ENCODE measurements around the gene PHF2.

The PHF2 gene

DNA sequence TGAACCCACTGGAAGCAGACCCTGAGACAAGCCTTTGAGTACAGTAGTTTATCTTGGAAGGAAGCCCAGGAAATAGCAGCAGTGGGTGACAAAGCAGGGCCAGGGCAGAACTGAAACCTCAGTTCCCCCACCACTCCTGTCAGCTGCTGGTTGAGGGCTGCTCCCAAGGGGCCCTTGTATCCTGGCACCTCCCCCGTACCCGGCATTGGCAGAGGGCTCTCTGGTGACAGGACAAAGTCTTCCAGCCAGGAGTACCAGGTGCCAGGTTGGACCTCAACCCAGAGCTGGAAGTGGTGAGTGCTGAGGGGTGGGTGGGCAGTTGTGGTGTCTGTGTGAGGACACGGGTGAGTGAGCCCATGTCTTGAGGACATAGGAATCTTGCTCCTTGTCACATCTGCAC, 123.3 kb downstream of the PHF2 start:
- Histone ChIP-seq H3K4me1 (ENCODE audit: low read length) (no peaks in the 10 kb centered on the region), H4K20me1 (ENCODE audit: insufficient read depth, low read length) (no peaks in the 10 kb centered on the region), H3K9me3 (replicated peaks; ENCODE audit: insufficient read depth, low read length) (no peaks in the 10 kb centered on the region), H3K4me2 (ENCODE audit: low read depth, low read length) (no peak overlapping the region), H3F3A (ENCODE audit: insufficient read depth, low read length) (no peaks in the 10 kb centered on the region), H2AFZ (ENCODE audit: low read length) (no peak overlapping the region), H3K9me2 (replicated peaks; ENCODE audit: insufficient read depth, low read length) (no peaks in the 10 kb centered on the region), H3K36me3 (replicated peaks; ENCODE audit: insufficient read depth, low read length) (no peaks in the 10 kb centered on the region), H3K27ac (ENCODE audit: low read length) (no peak overlapping the region), H3K79me2 (ENCODE audit: low read length) (no peaks in the 10 kb centered on the region), H3K27me3 (replicated peaks; ENCODE audit: insufficient read depth, low read length) (no peaks in the 10 kb centered on the region), H3K4me3 (ENCODE audit: low read length) (no peak overlapping the region), H3K9ac (ENCODE audit: low read length) (no peak overlapping the region)
- no peak for DNase-seq
- TF ChIP-seq EZH2phosphoT487 (IDR thresholded peaks at IDR 0.05; ENCODE audit: low read length) (no peak), EZH2 (optimal IDR thresholded peaks at IDR 0.05; ENCODE audit: low read depth, low read length) (no peak)
- TF ChIP-seq, protein P1, sequence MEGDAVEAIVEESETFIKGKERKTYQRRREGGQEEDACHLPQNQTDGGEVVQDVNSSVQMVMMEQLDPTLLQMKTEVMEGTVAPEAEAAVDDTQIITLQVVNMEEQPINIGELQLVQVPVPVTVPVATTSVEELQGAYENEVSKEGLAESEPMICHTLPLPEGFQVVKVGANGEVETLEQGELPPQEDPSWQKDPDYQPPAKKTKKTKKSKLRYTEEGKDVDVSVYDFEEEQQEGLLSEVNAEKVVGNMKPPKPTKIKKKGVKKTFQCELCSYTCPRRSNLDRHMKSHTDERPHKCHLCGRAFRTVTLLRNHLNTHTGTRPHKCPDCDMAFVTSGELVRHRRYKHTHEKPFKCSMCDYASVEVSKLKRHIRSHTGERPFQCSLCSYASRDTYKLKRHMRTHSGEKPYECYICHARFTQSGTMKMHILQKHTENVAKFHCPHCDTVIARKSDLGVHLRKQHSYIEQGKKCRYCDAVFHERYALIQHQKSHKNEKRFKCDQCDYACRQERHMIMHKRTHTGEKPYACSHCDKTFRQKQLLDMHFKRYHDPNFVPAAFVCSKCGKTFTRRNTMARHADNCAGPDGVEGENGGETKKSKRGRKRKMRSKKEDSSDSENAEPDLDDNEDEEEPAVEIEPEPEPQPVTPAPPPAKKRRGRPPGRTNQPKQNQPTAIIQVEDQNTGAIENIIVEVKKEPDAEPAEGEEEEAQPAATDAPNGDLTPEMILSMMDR (IDR thresholded peaks at IDR 0.05; ENCODE audit: low read length), result no peak

DNA sequence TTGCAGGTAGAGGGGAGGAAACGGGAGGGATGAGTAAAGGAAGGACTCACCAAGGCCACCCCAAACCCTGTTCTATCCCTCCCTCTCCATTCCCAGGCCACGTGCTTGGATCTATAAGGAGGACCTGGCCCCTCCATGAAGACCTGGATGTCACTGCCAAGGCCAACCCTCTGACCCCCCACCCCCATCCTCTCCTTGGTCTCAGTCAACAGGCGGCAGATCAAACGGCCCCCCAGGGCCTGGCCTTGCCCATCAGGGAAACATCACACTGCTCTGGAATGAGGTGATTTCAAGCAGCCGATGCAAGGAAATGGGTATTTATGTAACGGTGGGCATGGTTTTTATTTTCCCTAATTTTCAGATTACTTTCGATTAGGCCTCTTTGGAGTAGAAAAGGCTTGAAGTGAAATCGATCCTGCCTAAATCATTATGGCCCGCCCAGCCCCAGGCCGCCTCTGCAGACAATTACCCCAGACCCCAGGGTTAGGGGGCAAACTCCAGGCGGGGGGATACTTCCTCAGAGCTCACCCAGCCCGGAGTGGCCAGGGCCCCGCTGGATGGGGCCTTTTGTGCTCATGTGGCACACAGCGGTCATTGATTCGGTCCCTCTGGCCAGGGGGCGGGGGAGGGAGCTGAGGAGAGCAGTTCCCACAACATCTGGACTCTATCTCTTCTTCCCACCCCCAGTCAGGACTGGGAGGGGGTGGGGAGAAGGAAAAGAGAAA, 125.3 kb downstream of the PHF2 start:
- no peak for DNase-seq
- no peaks in the 10 kb centered on the region for H3K27me3 ChIP-seq (replicated peaks; ENCODE audit: insufficient read depth, low read length)
- no peaks in the 10 kb centered on the region for H3K9me3 ChIP-seq (replicated peaks; ENCODE audit: insufficient read depth, low read length)
- no peak overlapping the region for H3K9ac ChIP-seq (ENCODE audit: low read length)
- no peak overlapping the region for H2AFZ ChIP-seq (ENCODE audit: low read length)
- no peaks in the 10 kb centered on the region for H3K36me3 ChIP-seq (replicated peaks; ENCODE audit: insufficient read depth, low read length)
- no peaks in the 10 kb centered on the region for H3K79me2 ChIP-seq (ENCODE audit: low read length)
- no peak overlapping the region for H3K4me3 ChIP-seq (ENCODE audit: low read length)
- no peak overlapping the region for H3K27ac ChIP-seq (ENCODE audit: low read length)
- H3K4me2 ChIP-seq (ENCODE audit: low read depth, low read length), result no peak overlapping the region
- H3F3A ChIP-seq (ENCODE audit: insufficient read depth, low read length), result no peaks in the 10 kb centered on the region
- TF ChIP-seq EZH2 (optimal IDR thresholded peaks at IDR 0.05; ENCODE audit: low read depth, low read length) (no peak), EZH2phosphoT487 (IDR thresholded peaks at IDR 0.05; ENCODE audit: low read length) (no peak)
- TF ChIP-seq, protein P1 (IDR thresholded peaks at IDR 0.05; ENCODE audit: low read length), result no peak
- H4K20me1 ChIP-seq (ENCODE audit: insufficient read depth, low read length), result no peaks in the 10 kb centered on the region
- H3K4me1 ChIP-seq (ENCODE audit: low read length), result no peaks in the 10 kb centered on the region
- no peaks in the 10 kb centered on the region for H3K9me2 ChIP-seq (replicated peaks; ENCODE audit: insufficient read depth, low read length)

DNA sequence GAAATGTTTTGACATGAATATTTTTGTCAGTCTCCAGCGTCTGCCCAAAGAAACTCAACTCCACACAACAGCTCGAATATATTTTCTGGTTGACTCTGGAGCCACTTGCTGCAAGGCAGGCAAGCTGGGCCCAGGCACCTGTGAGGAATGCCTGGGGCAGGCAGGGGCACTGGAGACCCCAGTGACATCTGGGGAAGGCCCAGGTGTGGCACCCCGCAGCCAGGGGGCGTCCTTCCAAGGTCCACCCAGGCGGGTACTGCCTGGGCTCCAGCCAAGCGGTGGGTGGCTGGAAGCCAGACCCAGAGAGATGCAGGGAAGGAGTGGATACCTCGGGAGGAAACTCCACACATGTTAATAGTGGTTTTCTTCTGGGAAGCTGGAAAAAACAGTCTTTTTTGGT, 125.9 kb downstream of the PHF2 start:
- H3F3A ChIP-seq (ENCODE audit: insufficient read depth, low read length), result no peaks in the 10 kb centered on the region
- H3K79me2 ChIP-seq (ENCODE audit: low read length), result no peaks in the 10 kb centered on the region
- H3K36me3 ChIP-seq (replicated peaks; ENCODE audit: insufficient read depth, low read length), result no peaks in the 10 kb centered on the region
- H4K20me1 ChIP-seq (ENCODE audit: insufficient read depth, low read length), result no peaks in the 10 kb centered on the region
- H3K27ac ChIP-seq (ENCODE audit: low read length), result no peak overlapping the region
- no peaks in the 10 kb centered on the region for H3K9me2 ChIP-seq (replicated peaks; ENCODE audit: insufficient read depth, low read length)
- no peak overlapping the region for H2AFZ ChIP-seq (ENCODE audit: low read length)
- H3K4me1 ChIP-seq (ENCODE audit: low read length), result no peaks in the 10 kb centered on the region
- no peak overlapping the region for H3K9ac ChIP-seq (ENCODE audit: low read length)
- no peak for DNase-seq
- TF ChIP-seq EZH2phosphoT487 (IDR thresholded peaks at IDR 0.05; ENCODE audit: low read length) (no peak), EZH2 (optimal IDR thresholded peaks at IDR 0.05; ENCODE audit: low read depth, low read length) (no peak)
- TF ChIP-seq, protein P1 (IDR thresholded peaks at IDR 0.05; ENCODE audit: low read length), result no peak
- H3K9me3 ChIP-seq (replicated peaks; ENCODE audit: insufficient read depth, low read length), result no peaks in the 10 kb centered on the region
- H3K4me3 ChIP-seq (ENCODE audit: low read length), result no peak overlapping the region
- no peak overlapping the region for H3K4me2 ChIP-seq (ENCODE audit: low read depth, low read length)
- no peaks in the 10 kb centered on the region for H3K27me3 ChIP-seq (replicated peaks; ENCODE audit: insufficient read depth, low read length)
